IMR-90 (cell line): ENCODE data around the gene DND1. TPM values are rescaled to one million over a fixed set of nuclear protein-coding genes. Genes with fewer than 3 reads are reported as not detected.
A peak's percentile ranks its signal among the peaks of the same experiment; 100 is the strongest.

Experiments used
- ATAC-seq: fragments of 200-7000 bp; cut with Tn5 transposase; 2 replicates; pipeline ENCODE4 v1.9.1; 2020; ENCODE audit warnings: low read depth, mild to moderate bottlenecking, moderate library complexity
- BruUV-seq: library from RNA; stranded (reverse); fragments of 400-500 nt; replicated peaks from 2 replicates; lab custom pipeline; 2021; lab: Mats Ljungman, UMichigan
- CTCF ChIA-PET: fragments of 300-600 bp; formaldehyde crosslinking; extraction: SDS; loops from one replicate; lab custom pipeline; 2021; ENCODE audit warnings: antibody characterized with exemption; lab: Yijun Ruan, JAX
- POLR2A ChIA-PET: fragments of 300-600 bp; sonication (Branson Sonifier 250); formaldehyde crosslinking; loops from one replicate; lab custom pipeline; 2022; ENCODE audit warnings: antibody characterized with exemption; ENCODE audit not compliant: unreplicated experiment; lab: Charles Lee
- DNase-seq: peaks from one replicate; pipeline ENCODE4 v3.0.0; 2013
- H2AFZ ChIP-seq: replicated peaks from 2 replicates; pipeline ENCODE3; 2013; ENCODE audit warnings: low read length, mild to moderate bottlenecking; ENCODE audit not compliant: poor library complexity
- H2AK5ac ChIP-seq: 2 replicates; pipeline ENCODE4 v1.6.1; 2013; ENCODE audit warnings: low read depth, low read length, inconsistent platforms
- H2AK9ac ChIP-seq: replicated peaks from 2 replicates; pipeline ENCODE3; 2013; ENCODE audit warnings: mild to moderate bottlenecking, low read depth, low read length, moderate library complexity; ENCODE audit not compliant: poor library complexity
- H2BK120ac ChIP-seq: 2 replicates; pipeline ENCODE4 v1.6.1; 2013; ENCODE audit warnings: low read depth, low read length, inconsistent platforms
- H2BK15ac ChIP-seq: 3 replicates; pipeline ENCODE4 v1.6.1; 2013; ENCODE audit warnings: low read depth, low read length, inconsistent platforms
- H2BK20ac ChIP-seq: 2 replicates; pipeline ENCODE4 v1.6.1; 2013; ENCODE audit warnings: low read depth, mild to moderate bottlenecking, inconsistent platforms, low read length, moderate library complexity
- H2BK5ac ChIP-seq: 2 replicates; pipeline ENCODE4 v1.6.1; 2013; ENCODE audit warnings: mild to moderate bottlenecking, low read depth, low read length, inconsistent platforms; ENCODE audit not compliant: poor library complexity, severe bottlenecking
- H3K14ac ChIP-seq: replicated peaks from 2 replicates; pipeline ENCODE4 v1.6.1; 2013; ENCODE audit warnings: low read depth, low read length, inconsistent platforms
- H3K18ac ChIP-seq: 2 replicates; pipeline ENCODE4 v1.6.1; 2013; ENCODE audit warnings: low read depth, low read length, control low read depth
- H3K23ac ChIP-seq: 2 replicates; pipeline ENCODE4 v1.6.1; 2013; ENCODE audit warnings: low read depth, low read length, inconsistent platforms
- H3K27ac ChIP-seq: 2 replicates; pipeline ENCODE4 v1.5.1; 2013; ENCODE audit warnings: mild to moderate bottlenecking, control low read depth, low read length; ENCODE audit not compliant: insufficient read depth
- H3K27me3 ChIP-seq: 2 replicates; pipeline ENCODE4 v1.6.1; 2013; ENCODE audit warnings: low read length; ENCODE audit not compliant: control insufficient read depth, insufficient read depth
- H3K36me3 ChIP-seq: 2 replicates; pipeline ENCODE4 v1.6.1; 2013; ENCODE audit warnings: low read length, mixed read lengths; ENCODE audit not compliant: control insufficient read depth, insufficient read depth
- H3K4ac ChIP-seq: 2 replicates; pipeline ENCODE4 v1.6.1; 2013; ENCODE audit warnings: low read depth, low read length, inconsistent platforms
- H3K4me1 ChIP-seq: 2 replicates; pipeline ENCODE4 v1.6.1; 2013; ENCODE audit warnings: low read length, mixed read lengths; ENCODE audit not compliant: control insufficient read depth, insufficient read depth
- H3K4me2 ChIP-seq: 2 replicates; pipeline ENCODE4 v1.6.1; 2013; ENCODE audit warnings: low read depth, mild to moderate bottlenecking, control low read depth, low read length, moderate library complexity
- H3K4me3 ChIP-seq: 2 replicates; pipeline ENCODE4 v1.5.1; 2013; ENCODE audit warnings: low read depth, mild to moderate bottlenecking, control low read depth, low read length, moderate library complexity; ENCODE audit not compliant: insufficient read depth
- H3K56ac ChIP-seq: 2 replicates; pipeline ENCODE4 v1.6.1; 2013; ENCODE audit warnings: low read length, inconsistent platforms; ENCODE audit not compliant: insufficient read depth; ENCODE audit errors: extremely low read depth
- H3K79me1 ChIP-seq, 2 experiments: 2 replicates each; pipeline ENCODE4 v1.6.1; 2013; ENCODE audit warnings: low read length in 2 of 2, inconsistent platforms in 1 of 2, low read depth in 1 of 2
- H3K9ac ChIP-seq: 2 replicates; pipeline ENCODE4 v1.6.1; 2013; ENCODE audit warnings: low read depth, low read length, control low read depth
- H3K9me1 ChIP-seq: 2 replicates; pipeline ENCODE4 v1.6.1; 2013; ENCODE audit warnings: low read length, inconsistent platforms; ENCODE audit not compliant: insufficient read depth
- H3K9me3 ChIP-seq: 2 replicates; pipeline ENCODE4 v1.6.1; 2013; ENCODE audit warnings: low read length; ENCODE audit not compliant: control insufficient read depth, insufficient read depth
- H4K20me1 ChIP-seq: 2 replicates; pipeline ENCODE4 v1.6.1; 2013; ENCODE audit warnings: low read length, inconsistent platforms; ENCODE audit not compliant: insufficient read depth
- H4K5ac ChIP-seq: 2 replicates; pipeline ENCODE4 v1.6.1; 2013; ENCODE audit warnings: mild to moderate bottlenecking, low read depth, low read length, control low read depth
- H4K8ac ChIP-seq, 2 experiments: 2 replicates each; pipeline ENCODE4 v1.6.1; 2013; ENCODE audit warnings: low read depth in 2 of 2, low read length in 2 of 2, control low read depth in 1 of 2, inconsistent platforms in 1 of 2
- H4K91ac ChIP-seq: 2 replicates; pipeline ENCODE4 v1.6.1; 2013; ENCODE audit warnings: low read depth, low read length, inconsistent platforms; ENCODE audit not compliant: insufficient read depth
- CHD1 ChIP-seq: IDR thresholded peaks from 2 replicates; pipeline ENCODE4 v1.6.1; 2012; ENCODE audit warnings: low read depth, low read length, improper control_type of control experiment
- ELK1 ChIP-seq: fragments of 150-350 bp; IDR thresholded peaks from 2 replicates; pipeline ENCODE4 v1.6.1; 2016; ENCODE audit warnings: low read depth, mild to moderate bottlenecking, low read length, moderate library complexity, borderline replicate concordance
- FOS ChIP-seq: fragments of 150-350 bp; IDR thresholded peaks from 2 replicates; pipeline ENCODE4 v1.6.1; 2016; ENCODE audit warnings: low read depth, low read length
- MAFK ChIP-seq: IDR thresholded peaks from 2 replicates; pipeline ENCODE4 v1.6.1; 2012; ENCODE audit warnings: low read depth, low read length, improper control_type of control experiment
- MAZ ChIP-seq: IDR thresholded peaks from 2 replicates; pipeline ENCODE4 v1.6.1; 2012; ENCODE audit warnings: low read depth, mild to moderate bottlenecking, low read length, improper control_type of control experiment, moderate library complexity, borderline replicate concordance
- MXI1 ChIP-seq: IDR thresholded peaks from 2 replicates; pipeline ENCODE4 v1.6.1; 2012; ENCODE audit warnings: low read depth, mild to moderate bottlenecking, low read length, moderate library complexity, borderline replicate concordance
- NFE2L2 ChIP-seq: fragments of 150-350 bp; IDR thresholded peaks from 2 replicates; pipeline ENCODE4 v1.6.1; 2016; ENCODE audit warnings: low read depth, mild to moderate bottlenecking, low read length
- POLR2A ChIP-seq: IDR thresholded peaks from 2 replicates; pipeline ENCODE4 v1.6.1; 2012; ENCODE audit warnings: mild to moderate bottlenecking, low read depth, low read length
- RAD21 ChIP-seq: IDR thresholded peaks from 2 replicates; pipeline ENCODE4 v1.6.1; 2012; ENCODE audit warnings: low read length, improper control_type of control experiment
- RCOR1 ChIP-seq: IDR thresholded peaks from 2 replicates; pipeline ENCODE4 v1.6.1; 2012; ENCODE audit warnings: mild to moderate bottlenecking, low read length, improper control_type of control experiment; ENCODE audit not compliant: insufficient replicate concordance
- RFX5 ChIP-seq: IDR thresholded peaks from 2 replicates; pipeline ENCODE4 v1.8.0; 2012; ENCODE audit warnings: low read depth, mild to moderate bottlenecking, low read length, moderate library complexity
- USF2 ChIP-seq: fragments of 150-350 bp; IDR thresholded peaks from 2 replicates; pipeline ENCODE4 v1.6.1; 2017; ENCODE audit warnings: mild to moderate bottlenecking, antibody characterized with exemption, low read length, low read depth
- WGBS, 2 experiments: methylation state at CpG; one replicate each; pipeline versions ENCODE4 v1.1.5 to v1.1.7; 2013; ENCODE audit warnings: missing lambda C conversion rate in 2 of 2; ENCODE audit not compliant: insufficient read length in 1 of 2; ENCODE audit errors: extremely low coverage in 2 of 2; 5-methylcytosine and 5-hydroxymethylcytosine counted together
- dilution Hi-C: fragments of 300-500 bp; cut with HindIII; formaldehyde crosslinking; loops from one replicate; pipeline ENCODE4 v1.14.3; 2018; ENCODE audit warnings: low sequenced_read_pairs; ENCODE audit not compliant: unreplicated experiment
- in situ Hi-C: fragments of 300-500 bp; cut with MboI; formaldehyde crosslinking; loops from 3 replicates; pipeline ENCODE4 v1.14.3; 2019; ENCODE audit warnings: low sequenced_read_pairs, inconsistent platforms, mixed read lengths
- intact Hi-C: fragments of 100-400 bp; cut with micrococcal nuclease; formaldehyde crosslinking; loops from 2 replicates; pipeline ENCODE4 v1.10.0; 2022
- polyA plus RNA-seq, 3 experiments: library from polyadenylated mRNA; depleted of rRNA; stranded (reverse); fragments of >200 nt; gene quantifications; 2 replicates each; pipeline ENCODE4 v1.2.3, GENCODE V29; 2012; ENCODE audit warnings: low replicate concordance in 1 of 3
- total RNA-seq: library from RNA; depleted of rRNA; stranded (reverse); fragments of >200 nt; gene quantifications from 2 replicates; pipeline ENCODE4 v1.2.3, GENCODE V29; 2012

DND1 gene
- total and polyA plus RNA-seq, 2 of the 4 experiments (the other 2 are of a cell fraction), result under 0.01 to 0.67 TPM

- no CpG with 5 or more reads among the region's 5 CpGs for WGBS, 2 experiments
- ChIA-PET CTCF (no interaction called here), POLR2A (no interaction called here)
- H3K36me3 ChIP-seq, result peaks cover 43% of the 10 kb centered on the region
- H3K14ac ChIP-seq, result no peak overlapping the region
- H3K4me1 ChIP-seq, result peaks cover 2% of the 10 kb centered on the region; the same call in 1 of the 2 replicates
- no peak overlapping the region for H2AK5ac ChIP-seq
- no peaks in the 10 kb centered on the region for H3K9me3 ChIP-seq
- no peak overlapping the region for H4K8ac ChIP-seq
- no peak overlapping the region for H4K91ac ChIP-seq
- H3K27me3 ChIP-seq, result no peaks in the 10 kb centered on the region
- H3K4ac ChIP-seq, result no peak overlapping the region
- in situ Hi-C loops (loop anchor here (25.0 kb wide), 1 partner anchor 893 kb away; no protein-coding TSS in a partner anchor), intact Hi-C loops (loop anchor here (10.0 kb wide), 1 partner anchor 449 kb away; no protein-coding TSS in a partner anchor), dilution Hi-C loops (no loop called here)
- H2BK120ac ChIP-seq, result no peak overlapping the region
- no peak overlapping the region for H4K5ac ChIP-seq
- H3K27ac ChIP-seq, result no peak overlapping the region
- H3K9me1 ChIP-seq, result no peaks in the 10 kb centered on the region
- no peak overlapping the region for H3K4me3 ChIP-seq
- no peak for ATAC-seq
- no TSS peak for BruUV-seq
- TF ChIP-seq USF2, result no peak
- TF ChIP-seq ELK1, result no peak
- TF ChIP-seq FOS, result no peak
- no peak for TF ChIP-seq MAZ
- TF ChIP-seq POLR2A, result no peak
- TF ChIP-seq RCOR1, result no peak
- no peak for TF ChIP-seq RFX5
- no peak for TF ChIP-seq CHD1
- TF ChIP-seq MAFK, result no peak
- TF ChIP-seq RAD21, result no peak
- no peak for TF ChIP-seq NFE2L2
- TF ChIP-seq MXI1, result no peak
- H2BK15ac ChIP-seq, result no peak overlapping the region
- no peak overlapping the region for H2AK9ac ChIP-seq
- no peaks in the 10 kb centered on the region for H4K20me1 ChIP-seq
- H3K23ac ChIP-seq, result no peak overlapping the region
- H2AFZ ChIP-seq, result no peak overlapping the region
- H3K4me2 ChIP-seq, result no peak overlapping the region
- no peak overlapping the region for H2BK5ac ChIP-seq
- H3K9ac ChIP-seq, result no peak overlapping the region
- H2BK20ac ChIP-seq, result no peak overlapping the region
- peaks cover 43 to 48% of the 10 kb centered on the region in 2 experiments for H3K79me1 ChIP-seq
- peak; percentile 46 for DNase-seq
- H3K18ac ChIP-seq, result no peak overlapping the region
- H3K56ac ChIP-seq, result no peak overlapping the region
Measured at GRCh38 chr5:140694276-140694675, 20.9 kb upstream of the DND1 start.
